Hepatocyte (in vitro differentiated cells): ENCODE data around the gene SORL1.

Experiments used
- EZH2 ChIP-seq: fragments of 200-600 bp; sonication (generic); IDR thresholded peaks from 2 replicates; pipeline ENCODE4 v1.6.1; 2016; ENCODE audit warnings: antibody characterized with exemption, mild to moderate bottlenecking, borderline replicate concordance
- EZH2phosphoT487 ChIP-seq: fragments of 200-600 bp; sonication (generic); IDR thresholded peaks from one replicate; pipeline ENCODE4 v1.6.1; 2018; ENCODE audit warnings: antibody characterized with exemption, mild to moderate bottlenecking, low read depth, moderate library complexity; ENCODE audit not compliant: unreplicated experiment, severe bottlenecking
- TF ChIP-seq, protein P1 (sequence below): fragments of 200-600 bp; sonication (generic); IDR thresholded peaks from 2 replicates; pipeline ENCODE4 v1.5.1; 2016; ENCODE audit warnings: antibody characterized with exemption, mild to moderate bottlenecking; ENCODE audit not compliant: poor library complexity

DNA sequence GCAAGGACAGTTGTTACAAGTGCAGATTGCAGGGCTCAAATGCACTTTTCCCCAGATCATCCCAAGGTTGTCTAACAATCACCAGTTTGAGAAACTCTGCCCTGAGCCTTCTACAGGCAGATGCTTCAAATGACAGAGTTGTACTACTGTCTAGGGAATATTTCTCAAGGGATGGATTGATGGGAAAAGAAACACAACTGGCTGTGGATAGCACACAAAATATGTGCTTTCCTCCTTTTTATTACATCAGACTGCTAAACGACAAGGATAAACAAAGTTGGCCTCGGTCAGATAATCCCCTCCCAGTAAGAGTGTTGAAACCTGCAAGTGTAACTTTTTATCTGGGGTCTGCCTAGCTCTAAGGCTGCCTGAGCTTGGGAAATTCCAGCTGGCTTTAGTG is 47.3 kb downstream of the SORL1 start:
- TF ChIP-seq, protein P1, sequence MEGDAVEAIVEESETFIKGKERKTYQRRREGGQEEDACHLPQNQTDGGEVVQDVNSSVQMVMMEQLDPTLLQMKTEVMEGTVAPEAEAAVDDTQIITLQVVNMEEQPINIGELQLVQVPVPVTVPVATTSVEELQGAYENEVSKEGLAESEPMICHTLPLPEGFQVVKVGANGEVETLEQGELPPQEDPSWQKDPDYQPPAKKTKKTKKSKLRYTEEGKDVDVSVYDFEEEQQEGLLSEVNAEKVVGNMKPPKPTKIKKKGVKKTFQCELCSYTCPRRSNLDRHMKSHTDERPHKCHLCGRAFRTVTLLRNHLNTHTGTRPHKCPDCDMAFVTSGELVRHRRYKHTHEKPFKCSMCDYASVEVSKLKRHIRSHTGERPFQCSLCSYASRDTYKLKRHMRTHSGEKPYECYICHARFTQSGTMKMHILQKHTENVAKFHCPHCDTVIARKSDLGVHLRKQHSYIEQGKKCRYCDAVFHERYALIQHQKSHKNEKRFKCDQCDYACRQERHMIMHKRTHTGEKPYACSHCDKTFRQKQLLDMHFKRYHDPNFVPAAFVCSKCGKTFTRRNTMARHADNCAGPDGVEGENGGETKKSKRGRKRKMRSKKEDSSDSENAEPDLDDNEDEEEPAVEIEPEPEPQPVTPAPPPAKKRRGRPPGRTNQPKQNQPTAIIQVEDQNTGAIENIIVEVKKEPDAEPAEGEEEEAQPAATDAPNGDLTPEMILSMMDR = no peak
- TF ChIP-seq EZH2 (no peak), EZH2phosphoT487 (no peak)
